ENCODE results near the gene PRKCZ. TPM values are rescaled to one million over a fixed set of nuclear protein-coding genes. Genes with fewer than 3 reads are reported as not detected.
"Not testable (repeated sequence)": the region's sequence is repeated elsewhere in the genome, so short reads cannot be mapped to it uniquely, and the experiment has no call there.

PRKCZ gene
- total and polyA plus RNA-seq, 2 of the 4 experiments (the other 2 are of a cell fraction): 2.0 to 3.5 TPM

DNA sequence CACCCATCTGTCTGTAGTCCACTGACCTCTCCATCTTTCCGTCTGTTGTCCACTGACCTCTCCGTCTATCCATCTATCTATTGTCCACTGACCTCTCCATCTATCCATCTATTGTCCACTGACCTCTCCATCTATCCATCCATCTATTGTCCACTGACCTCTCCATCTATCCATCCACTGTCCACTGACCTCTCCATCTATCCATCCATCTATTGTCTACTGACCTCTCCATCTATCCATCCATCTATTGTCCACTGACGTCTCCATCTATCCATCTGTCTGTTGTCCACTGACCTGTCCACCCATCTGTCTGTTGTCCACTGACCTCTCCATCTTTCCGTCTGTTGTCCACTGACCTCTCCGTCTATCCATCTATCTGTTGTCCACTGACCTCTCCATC lies 97.7 kb downstream of the PRKCZ start:
- H3K9me3 ChIP-seq (ENCODE audit: control insufficient read depth, insufficient read depth, low read length); ATAC-seq (ENCODE audit: low read depth); H3K4me2 ChIP-seq (ENCODE audit: low read depth, low read length); H3K4me1 ChIP-seq (ENCODE audit: control insufficient read depth, insufficient read depth, low read length); in situ Hi-C loops (cut with MboI; ENCODE audit: low sequenced_read_pairs); DNase-seq; H3K9me1 ChIP-seq (ENCODE audit: insufficient read depth, low read length); H4K20me1 ChIP-seq (ENCODE audit: insufficient read depth, low read length); H2BK5ac ChIP-seq (ENCODE audit: low read depth, low read length, poor library complexity, severe bottlenecking); H2BK120ac ChIP-seq (ENCODE audit: low read depth, low read length); dilution Hi-C loops (cut with HindIII; ENCODE audit: low sequenced_read_pairs, unreplicated experiment); H4K91ac ChIP-seq (ENCODE audit: insufficient read depth, low read depth, low read length); H3K18ac ChIP-seq (ENCODE audit: low read depth, low read length); H2AK9ac ChIP-seq (replicated peaks; ENCODE audit: low read depth, low read length, poor library complexity); H3K27ac ChIP-seq (ENCODE audit: insufficient read depth, low read length); H4K8ac ChIP-seq (ENCODE audit: low read depth in 2 of 2, low read length in 2 of 2); BruUV-seq (replicated peaks); H4K5ac ChIP-seq (ENCODE audit: low read depth, low read length); H2AK5ac ChIP-seq (ENCODE audit: low read depth, low read length); POLR2A ChIA-PET (ENCODE audit: unreplicated experiment); H3K56ac ChIP-seq (ENCODE audit: extremely low read depth, insufficient read depth, low read length); H3K9ac ChIP-seq (ENCODE audit: low read depth, low read length); H2BK15ac ChIP-seq (ENCODE audit: low read depth, low read length); CTCF ChIA-PET; H3K14ac ChIP-seq (replicated peaks; ENCODE audit: low read depth, low read length); H3K23ac ChIP-seq (ENCODE audit: low read depth, low read length); H3K79me1 ChIP-seq (ENCODE audit: low read depth in 1 of 2, low read length in 2 of 2); H3K4me3 ChIP-seq (ENCODE audit: insufficient read depth, low read depth, low read length); H2AFZ ChIP-seq (replicated peaks; ENCODE audit: low read length, poor library complexity); H2BK20ac ChIP-seq (ENCODE audit: low read depth, low read length); intact Hi-C loops (cut with micrococcal nuclease); H3K27me3 ChIP-seq (ENCODE audit: control insufficient read depth, insufficient read depth, low read length); H3K4ac ChIP-seq (ENCODE audit: low read depth, low read length); H3K36me3 ChIP-seq (ENCODE audit: control insufficient read depth, insufficient read depth, low read length): not testable (repeated sequence)
- WGBS, 2 experiments (ENCODE audit: extremely low coverage in 2 of 2, insufficient read length in 1 of 2): no CpG with 5 or more reads among the region's 5 CpGs
